Activated T-helper 2 cell treated with anti-CD3 and anti-CD28 coated beads, Interferon-gamma antibody, Interleukin-2, Interleukin-4, amounts not matched to agents 10 μg/mL and 5 μg/mL and 100 μg/mL, durations not matched to agents 14 hours and 24 hours and 36 hours (primary cell): ENCODE data around the gene FAM90A1. TPM values are rescaled to one million over a fixed set of nuclear protein-coding genes. Genes with fewer than 3 reads are reported as not detected.
"Not testable (repeated sequence)": the region's sequence is repeated elsewhere in the genome, so short reads cannot be mapped to it uniquely, and the experiment has no call there.

Experiments
- DNase-seq: peaks from one replicate; pipeline ENCODE4 v3.0.0; 2021; ENCODE audit warnings: low spot score
- H3K27ac Mint-ChIP-seq: one replicate; pipeline ENCODE4 v1.8.0; 2021; ENCODE audit warnings: mixed read lengths
- H3K27me3 Mint-ChIP-seq: one replicate; pipeline ENCODE4 v1.8.0; 2021; ENCODE audit warnings: low read depth, mixed read lengths
- H3K36me3 Mint-ChIP-seq: one replicate; pipeline ENCODE4 v1.8.0; 2021; ENCODE audit warnings: low read depth, mixed read lengths
- H3K4me1 Mint-ChIP-seq: one replicate; pipeline ENCODE4 v1.8.0; 2021; ENCODE audit warnings: low read depth, mixed read lengths
- H3K4me3 Mint-ChIP-seq: one replicate; pipeline ENCODE4 v1.8.0; 2021; ENCODE audit warnings: low read depth, mild to moderate bottlenecking, moderate library complexity, mixed read lengths
- H3K9me3 Mint-ChIP-seq: one replicate; pipeline ENCODE4 v1.8.0; 2021; ENCODE audit warnings: mixed read lengths
- intact Hi-C: fragments of 100-400 bp; cut with micrococcal nuclease; formaldehyde crosslinking; loops from one replicate; pipeline ENCODE4 v1.15.1; 2023
- total RNA-seq: library from RNA; stranded (reverse); gene quantifications from 2 replicates; pipeline ENCODE4 v1.2.3, GENCODE V29; 2022

The FAM90A1 gene
- total RNA-seq, 1 donor from 2014 or later, result 0.14 TPM

GRCh38 chr12:8229486-8229885 lies 2.1 kb upstream of the FAM90A1 start:
- H3K9me3 Mint-ChIP-seq, DNase-seq, H3K27me3 Mint-ChIP-seq, intact Hi-C loops, H3K4me1 Mint-ChIP-seq, H3K36me3 Mint-ChIP-seq, H3K27ac Mint-ChIP-seq, H3K4me3 Mint-ChIP-seq: not testable (repeated sequence)

- H3K4me1 Mint-ChIP-seq, H3K27ac Mint-ChIP-seq, DNase-seq, H3K27me3 Mint-ChIP-seq, H3K9me3 Mint-ChIP-seq, H3K36me3 Mint-ChIP-seq, intact Hi-C loops: not testable (repeated sequence)
- H3K4me3 Mint-ChIP-seq, result peak overlapping the region; percentile 66
These were observed 1.2 kb upstream of the FAM90A1 start for GRCh38 chr12:8228607-8229006.

- intact Hi-C loops, H3K27ac Mint-ChIP-seq, DNase-seq, H3K36me3 Mint-ChIP-seq, H3K27me3 Mint-ChIP-seq, H3K9me3 Mint-ChIP-seq, H3K4me1 Mint-ChIP-seq: not testable (repeated sequence)
- peak overlapping the region; percentile 60 for H3K4me3 Mint-ChIP-seq
These were observed 287 bp upstream of the FAM90A1 start for GRCh38 chr12:8227732-8228077.

- no peak for DNase-seq
- H3K4me3 Mint-ChIP-seq, result no peak overlapping the region
- H3K4me1 Mint-ChIP-seq, result peaks cover 3% of the 10 kb centered on the region
- intact Hi-C loops, result no loop called here
- H3K27ac Mint-ChIP-seq, result no peak overlapping the region
- no peaks in the 10 kb centered on the region for H3K27me3 Mint-ChIP-seq
- H3K36me3 Mint-ChIP-seq, result no peaks in the 10 kb centered on the region
- H3K9me3 Mint-ChIP-seq, result no peaks in the 10 kb centered on the region
These were observed 1.1 kb downstream of the FAM90A1 start for GRCh38 chr12:8226355-8226754.

GRCh38 chr12:8224782-8225181 lies 2.6 kb downstream of the FAM90A1 start:
- H3K4me3 Mint-ChIP-seq, H3K27ac Mint-ChIP-seq, DNase-seq, H3K27me3 Mint-ChIP-seq, H3K9me3 Mint-ChIP-seq, intact Hi-C loops, H3K4me1 Mint-ChIP-seq, H3K36me3 Mint-ChIP-seq: not testable (repeated sequence)

GRCh38 chr12:8223646-8224045 lies 3.8 kb downstream of the FAM90A1 start:
- H3K9me3 Mint-ChIP-seq, H3K4me3 Mint-ChIP-seq, DNase-seq, intact Hi-C loops, H3K36me3 Mint-ChIP-seq, H3K27me3 Mint-ChIP-seq, H3K4me1 Mint-ChIP-seq, H3K27ac Mint-ChIP-seq: not testable (repeated sequence)

- intact Hi-C loops, DNase-seq, H3K36me3 Mint-ChIP-seq, H3K27ac Mint-ChIP-seq, H3K9me3 Mint-ChIP-seq, H3K4me1 Mint-ChIP-seq, H3K27me3 Mint-ChIP-seq, H3K4me3 Mint-ChIP-seq: not testable (repeated sequence)
These were observed 5.1 kb downstream of the FAM90A1 start for GRCh38 chr12:8222303-8222702.

GRCh38 chr12:8221844-8222243 lies 5.6 kb downstream of the FAM90A1 start:
- H3K4me3 Mint-ChIP-seq, H3K36me3 Mint-ChIP-seq, H3K4me1 Mint-ChIP-seq, DNase-seq, H3K27me3 Mint-ChIP-seq, intact Hi-C loops, H3K27ac Mint-ChIP-seq, H3K9me3 Mint-ChIP-seq: not testable (repeated sequence)

GRCh38 chr12:8221375-8221774 lies 6.0 kb downstream of the FAM90A1 start:
- H3K9me3 Mint-ChIP-seq, H3K4me1 Mint-ChIP-seq, H3K4me3 Mint-ChIP-seq, H3K36me3 Mint-ChIP-seq, H3K27me3 Mint-ChIP-seq, H3K27ac Mint-ChIP-seq, DNase-seq, intact Hi-C loops: not testable (repeated sequence)

GRCh38 chr12:8218711-8219382 lies 8.6 kb downstream of the FAM90A1 start:
- intact Hi-C loops, H3K27me3 Mint-ChIP-seq, H3K36me3 Mint-ChIP-seq: not testable (repeated sequence)

GRCh38 chr12:8197685-8198308 lies 29.6 kb downstream of the FAM90A1 start:
- H3K36me3 Mint-ChIP-seq, H3K4me1 Mint-ChIP-seq, H3K9me3 Mint-ChIP-seq, H3K27me3 Mint-ChIP-seq, H3K4me3 Mint-ChIP-seq, intact Hi-C loops, H3K27ac Mint-ChIP-seq, DNase-seq: not testable (repeated sequence)

More at GRCh38 chr12:8218711-8219382, 8.6 kb downstream of the FAM90A1 start:
- not testable (repeated sequence) for H3K9me3 Mint-ChIP-seq, H3K4me1 Mint-ChIP-seq, DNase-seq, H3K27ac Mint-ChIP-seq, H3K4me3 Mint-ChIP-seq

GRCh38 chr12:8188088-8188487 lies 39.3 kb downstream of the FAM90A1 start:
- H3K4me3 Mint-ChIP-seq, intact Hi-C loops, H3K36me3 Mint-ChIP-seq, DNase-seq, H3K27ac Mint-ChIP-seq, H3K9me3 Mint-ChIP-seq, H3K4me1 Mint-ChIP-seq, H3K27me3 Mint-ChIP-seq: not testable (repeated sequence)

GRCh38 chr12:8184206-8184605 lies 43.2 kb downstream of the FAM90A1 start:
- H3K36me3 Mint-ChIP-seq, H3K27me3 Mint-ChIP-seq, H3K27ac Mint-ChIP-seq, H3K4me1 Mint-ChIP-seq, H3K9me3 Mint-ChIP-seq, intact Hi-C loops, DNase-seq, H3K4me3 Mint-ChIP-seq: not testable (repeated sequence)

GRCh38 chr12:8183346-8183745 lies 44.1 kb downstream of the FAM90A1 start:
- H3K27me3 Mint-ChIP-seq, H3K4me1 Mint-ChIP-seq, intact Hi-C loops, H3K27ac Mint-ChIP-seq, DNase-seq, H3K9me3 Mint-ChIP-seq, H3K4me3 Mint-ChIP-seq, H3K36me3 Mint-ChIP-seq: not testable (repeated sequence)
